ENCODE results near the gene FYB1.
"Not testable (repeated sequence)": the region's sequence is repeated elsewhere in the genome, so short reads cannot be mapped to it uniquely, and the experiment has no call there.

Gene FYB1, protein sequence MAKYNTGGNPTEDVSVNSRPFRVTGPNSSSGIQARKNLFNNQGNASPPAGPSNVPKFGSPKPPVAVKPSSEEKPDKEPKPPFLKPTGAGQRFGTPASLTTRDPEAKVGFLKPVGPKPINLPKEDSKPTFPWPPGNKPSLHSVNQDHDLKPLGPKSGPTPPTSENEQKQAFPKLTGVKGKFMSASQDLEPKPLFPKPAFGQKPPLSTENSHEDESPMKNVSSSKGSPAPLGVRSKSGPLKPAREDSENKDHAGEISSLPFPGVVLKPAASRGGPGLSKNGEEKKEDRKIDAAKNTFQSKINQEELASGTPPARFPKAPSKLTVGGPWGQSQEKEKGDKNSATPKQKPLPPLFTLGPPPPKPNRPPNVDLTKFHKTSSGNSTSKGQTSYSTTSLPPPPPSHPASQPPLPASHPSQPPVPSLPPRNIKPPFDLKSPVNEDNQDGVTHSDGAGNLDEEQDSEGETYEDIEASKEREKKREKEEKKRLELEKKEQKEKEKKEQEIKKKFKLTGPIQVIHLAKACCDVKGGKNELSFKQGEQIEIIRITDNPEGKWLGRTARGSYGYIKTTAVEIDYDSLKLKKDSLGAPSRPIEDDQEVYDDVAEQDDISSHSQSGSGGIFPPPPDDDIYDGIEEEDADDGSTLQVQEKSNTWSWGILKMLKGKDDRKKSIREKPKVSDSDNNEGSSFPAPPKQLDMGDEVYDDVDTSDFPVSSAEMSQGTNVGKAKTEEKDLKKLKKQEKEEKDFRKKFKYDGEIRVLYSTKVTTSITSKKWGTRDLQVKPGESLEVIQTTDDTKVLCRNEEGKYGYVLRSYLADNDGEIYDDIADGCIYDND

DNA sequence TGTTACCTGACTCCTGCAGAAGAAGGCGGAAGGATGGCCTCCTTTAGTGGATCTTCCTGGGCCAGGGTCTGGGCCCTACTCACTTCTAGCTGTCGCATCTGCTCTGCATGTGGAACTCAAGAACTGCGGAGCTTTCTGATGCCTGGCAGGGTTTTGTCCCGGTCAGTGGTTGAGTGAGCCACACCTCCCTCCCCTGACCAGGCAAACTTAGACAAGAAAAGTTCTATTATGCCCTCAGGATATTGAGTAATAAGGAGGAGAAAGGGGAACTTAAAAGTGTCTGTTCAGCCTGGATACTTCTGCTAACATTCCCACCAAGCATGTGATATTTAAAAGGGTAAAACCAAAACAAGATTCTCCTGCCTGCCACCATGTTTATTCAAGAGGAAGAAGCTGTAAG lies at the start of gene FYB1:
Gene FYB1, minus strand, starts transcription at position 127 of the 400 bp plus-strand sequence. CDS start 16,603 bp downstream, outside the sequence.
- no peak for DNase-seq (ENCODE audit: low spot score)

DNA sequence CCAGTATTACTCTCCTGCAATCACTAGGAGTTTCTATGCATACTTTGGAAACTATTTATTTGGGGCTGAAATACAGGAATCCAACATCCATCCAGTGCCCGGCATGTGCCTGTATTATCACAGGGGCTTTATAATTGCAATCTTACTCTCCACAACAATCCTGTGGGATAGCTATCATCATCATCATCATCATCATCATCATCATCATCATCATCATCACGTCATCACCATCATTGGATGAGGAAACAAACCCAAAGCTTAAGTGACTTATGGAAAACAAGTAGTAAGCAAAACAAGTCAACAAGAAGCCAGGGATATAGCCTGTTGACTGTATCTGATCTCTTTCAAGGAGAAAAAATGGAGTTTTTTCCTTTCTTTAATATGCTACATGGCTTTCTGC lies 47.8 kb upstream of the FYB1 start:
- no peak for DNase-seq (ENCODE audit: low spot score)

DNA sequence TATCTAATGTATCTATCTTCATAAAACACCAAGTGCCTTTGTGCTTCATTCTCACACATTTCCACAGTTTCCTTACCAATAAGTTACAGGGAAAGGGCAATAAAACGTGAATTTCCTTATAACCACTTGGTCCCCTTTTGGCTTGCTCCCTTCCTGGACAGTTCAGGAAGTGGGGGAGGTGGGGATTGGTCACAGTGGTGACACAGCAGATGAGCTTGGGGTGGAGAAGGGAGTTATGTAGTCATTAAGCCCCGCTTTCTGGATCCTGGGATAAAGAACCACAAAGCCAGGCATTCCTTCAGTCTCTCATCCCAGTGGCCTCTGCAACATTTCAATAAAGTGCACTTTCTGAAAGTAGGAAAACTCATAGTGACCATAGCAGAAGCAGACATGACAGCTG lies 47.1 kb upstream of the FYB1 start:
- DNase-seq (ENCODE audit: low spot score) = no peak

DNA sequence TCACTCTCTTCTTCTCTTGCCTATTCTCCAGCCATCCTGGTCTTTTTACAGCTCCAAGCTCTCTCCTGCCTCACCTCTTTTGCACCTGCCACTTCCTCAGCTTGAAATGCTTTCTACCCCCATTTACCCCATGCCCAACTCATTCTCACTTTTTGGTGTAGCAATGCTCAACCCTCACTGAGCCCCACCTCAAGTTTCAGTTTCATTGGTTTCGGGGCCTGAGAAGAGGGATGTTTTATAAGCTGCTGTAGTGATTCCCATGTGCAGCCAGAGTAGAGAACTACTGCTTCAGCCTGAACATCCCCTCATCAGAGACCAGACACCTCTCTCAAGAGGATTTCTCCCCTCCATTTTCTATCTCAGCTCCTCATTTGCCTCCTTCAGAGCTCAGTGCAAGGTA lies 45.2 kb upstream of the FYB1 start:
- no peak for DNase-seq (ENCODE audit: low spot score)

DNA sequence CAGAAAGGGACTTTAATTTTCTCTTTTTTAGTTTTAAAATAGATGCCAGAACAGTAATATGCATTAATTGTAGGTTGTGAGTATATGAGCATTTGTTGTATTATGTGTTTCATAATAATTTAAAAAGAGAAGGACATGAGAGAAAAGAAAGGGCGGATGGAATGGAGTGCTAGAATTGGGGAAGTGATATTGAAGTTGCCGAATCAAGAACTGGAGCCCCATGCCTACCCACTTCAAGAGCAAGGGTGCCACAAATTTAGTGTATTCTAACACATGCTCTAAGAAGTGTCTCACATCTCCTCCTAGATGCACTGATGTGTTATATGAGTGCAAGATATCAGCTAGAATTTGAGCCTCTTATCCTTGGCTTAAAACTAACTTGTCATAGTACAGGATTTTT lies 43.6 kb upstream of the FYB1 start:
- DNase-seq (ENCODE audit: low spot score) = no peak

DNA sequence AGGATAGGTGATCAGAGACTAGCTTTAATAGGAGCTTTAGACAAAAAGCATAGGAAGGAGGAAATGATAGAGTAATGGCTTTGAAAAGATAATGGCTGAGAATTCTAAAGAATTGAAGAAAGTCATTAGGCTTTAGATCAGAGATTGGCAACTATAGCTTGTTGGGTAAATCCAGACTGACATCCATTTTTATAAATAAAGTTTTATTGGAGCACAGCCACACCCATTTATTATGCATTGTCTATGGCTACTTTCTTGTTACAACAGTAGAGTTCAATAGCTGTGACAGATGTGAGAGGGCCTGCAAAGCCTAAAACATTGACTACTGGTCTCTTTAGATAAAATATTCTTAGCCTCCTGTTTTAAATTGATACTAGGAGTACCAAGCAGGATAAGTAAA lies 40.7 kb upstream of the FYB1 start:
- no peak for DNase-seq (ENCODE audit: low spot score)

DNA sequence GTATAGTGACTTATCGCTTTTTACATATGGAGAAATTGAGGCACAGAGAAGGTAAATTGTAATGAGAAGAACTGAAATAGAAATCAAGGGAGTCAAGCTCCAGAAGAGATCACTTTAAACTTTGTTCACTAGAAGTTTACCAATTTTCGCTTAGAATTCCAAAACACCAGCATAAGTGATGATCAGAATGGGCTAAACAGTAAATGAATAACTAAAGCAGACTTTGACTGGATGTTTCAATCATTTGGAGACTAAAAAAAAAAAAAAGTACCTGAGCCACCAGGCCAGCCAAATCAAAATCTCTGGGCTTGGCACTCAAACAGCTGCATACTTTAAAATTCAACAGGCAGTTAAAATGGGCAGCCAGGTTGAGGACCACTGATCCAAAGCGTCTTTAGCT lies 38.2 kb upstream of the FYB1 start:
- DNase-seq (ENCODE audit: low spot score) = no peak

DNA sequence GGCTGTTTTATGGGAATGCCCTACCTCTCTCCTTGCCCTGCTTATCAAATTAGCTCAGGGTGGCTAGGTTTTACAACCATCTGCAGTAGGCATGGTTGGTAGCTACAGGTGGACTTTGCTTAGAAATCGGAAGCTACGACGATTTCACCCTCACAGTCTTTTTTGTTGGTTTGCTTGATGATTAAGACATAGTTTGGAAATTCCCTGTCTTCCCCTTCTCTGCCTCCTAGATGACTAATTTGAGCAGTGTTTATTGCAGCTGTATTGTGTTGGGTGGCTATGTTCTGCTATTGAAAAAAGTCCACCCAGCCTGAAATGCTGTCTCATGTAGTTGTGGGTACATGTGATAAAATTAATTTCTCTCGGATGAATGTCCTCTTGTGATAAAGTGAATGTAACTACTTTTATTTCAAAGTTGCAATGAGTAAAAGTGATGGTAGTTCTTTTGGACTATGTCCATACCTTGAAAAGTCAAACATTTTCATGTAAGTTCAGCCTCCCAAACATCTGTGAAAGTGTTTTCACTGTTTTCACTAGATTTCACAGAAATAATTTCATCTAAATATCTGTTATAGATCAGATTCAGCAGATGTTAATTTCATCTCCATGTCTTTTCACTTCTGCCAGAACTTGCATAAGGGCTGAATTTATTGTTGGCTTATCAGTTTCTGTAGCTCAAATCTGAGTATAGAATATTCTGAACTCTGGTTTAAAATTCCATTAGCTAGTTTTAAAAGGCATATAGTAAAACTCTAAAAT lies 37.3 kb upstream of the FYB1 start:
- peak; percentile 52 for DNase-seq (ENCODE audit: low spot score)

DNA sequence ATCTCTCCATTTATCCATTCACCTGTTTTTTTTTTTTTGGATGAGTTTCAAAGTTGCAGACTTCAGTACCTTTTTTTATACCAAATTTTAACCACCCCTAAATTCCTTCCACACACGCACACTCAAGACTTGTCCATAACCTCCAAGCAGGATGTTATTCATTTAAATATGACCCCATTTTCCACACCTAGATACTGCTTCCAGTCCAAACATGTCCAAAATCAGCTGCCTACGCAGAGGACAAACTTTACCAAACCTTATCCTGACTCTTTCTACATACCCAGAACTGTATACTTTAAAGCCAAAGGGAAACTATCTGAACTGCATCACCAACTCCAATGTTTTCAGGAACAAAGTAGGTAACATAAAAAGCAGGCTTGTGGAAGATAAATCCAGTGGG lies 36.0 kb upstream of the FYB1 start:
- no peak for DNase-seq (ENCODE audit: low spot score)

DNA sequence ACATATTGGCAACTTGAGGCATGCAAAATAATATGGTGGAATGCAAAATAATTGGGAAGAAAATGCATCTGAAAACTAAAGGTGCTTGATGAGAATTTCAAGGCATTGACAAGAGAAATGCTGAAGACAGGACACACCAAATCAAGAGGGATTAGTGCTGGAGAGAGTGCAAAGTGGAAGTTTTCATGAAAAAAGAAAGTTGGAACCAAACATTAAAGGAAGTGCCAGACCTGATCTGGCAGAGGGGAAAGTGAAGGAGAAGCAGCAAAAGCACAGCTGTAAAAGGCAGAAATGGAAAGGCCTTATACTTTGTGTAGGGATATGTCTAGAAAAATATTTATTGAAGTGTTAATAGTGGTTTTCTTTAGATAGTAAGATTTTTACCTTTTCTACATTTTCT lies 35.3 kb upstream of the FYB1 start:
- no peak for DNase-seq (ENCODE audit: low spot score)

DNA sequence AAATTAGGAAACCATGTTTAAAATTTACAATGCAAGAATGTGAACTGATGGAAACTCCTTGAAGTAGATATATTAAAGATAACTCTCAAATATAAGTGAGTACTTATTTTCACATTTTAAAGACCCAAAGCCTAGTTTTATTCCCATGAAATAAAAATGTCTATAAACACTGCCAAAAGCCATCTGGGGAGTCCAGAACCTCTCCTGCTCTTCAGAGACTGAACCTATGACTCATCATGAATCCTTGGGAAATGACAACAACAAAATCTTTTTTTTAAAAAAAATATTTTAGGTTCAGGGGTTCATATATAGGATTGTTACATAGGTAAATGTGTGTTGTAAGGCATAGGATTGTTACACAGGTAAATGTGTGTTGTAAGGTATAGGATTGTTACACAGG lies 33.8 kb upstream of the FYB1 start:
- DNase-seq (ENCODE audit: low spot score) = no peak

DNA sequence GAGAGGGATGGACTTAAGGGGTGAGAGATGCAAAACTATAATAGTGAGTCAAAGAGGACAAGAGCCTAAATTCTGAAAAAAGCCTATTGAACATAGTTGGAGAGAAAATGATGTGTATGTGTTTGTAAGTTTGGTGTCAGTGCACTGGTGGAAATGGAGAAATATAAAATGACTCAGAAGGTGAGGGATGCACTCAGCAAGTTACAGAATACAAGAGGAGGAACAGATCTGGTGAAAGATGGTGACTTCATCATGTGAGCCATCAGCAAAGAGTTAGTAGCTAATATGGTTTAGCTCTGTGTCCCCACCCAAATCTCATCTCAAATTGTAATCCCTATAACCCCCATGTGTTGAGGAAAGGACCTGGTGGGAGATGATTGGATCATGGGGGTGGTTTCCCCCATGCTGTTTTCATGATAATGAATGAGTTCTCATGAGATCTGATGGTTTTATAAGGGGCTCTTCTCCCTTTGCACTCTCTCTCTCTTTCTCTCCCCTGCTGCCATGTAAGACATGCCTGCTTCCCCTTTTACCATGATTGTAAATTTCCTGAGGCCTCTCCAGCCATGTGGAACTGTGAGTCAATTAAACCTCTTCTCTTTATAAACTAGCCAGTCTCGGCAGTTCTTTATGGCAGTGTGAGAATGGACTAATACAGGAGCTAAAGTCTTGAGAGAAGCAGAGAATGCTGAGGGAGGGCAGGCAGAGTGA lies 30.4 kb upstream of the FYB1 start:
- no peak for DNase-seq (ENCODE audit: low spot score)

DNA sequence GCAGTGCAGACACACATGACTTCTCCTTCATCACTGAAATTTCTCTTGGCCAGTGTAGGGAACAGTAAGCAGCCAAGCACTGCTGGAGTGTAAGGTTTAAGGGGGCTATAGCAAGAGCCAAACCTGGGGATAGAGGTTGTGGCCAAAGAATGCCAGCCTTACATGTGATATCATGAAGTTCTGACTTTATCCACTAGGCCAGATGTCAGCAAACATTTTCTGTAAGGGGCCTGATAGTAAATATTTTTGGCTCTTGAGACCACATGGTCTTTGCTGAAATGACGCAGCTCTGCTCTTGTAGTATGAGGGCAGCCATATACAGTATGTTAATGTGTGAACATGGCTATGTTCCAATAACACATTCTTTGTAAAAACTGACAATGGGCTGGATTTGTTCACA lies 29.7 kb upstream of the FYB1 start:
- no peak for DNase-seq (ENCODE audit: low spot score)

DNA sequence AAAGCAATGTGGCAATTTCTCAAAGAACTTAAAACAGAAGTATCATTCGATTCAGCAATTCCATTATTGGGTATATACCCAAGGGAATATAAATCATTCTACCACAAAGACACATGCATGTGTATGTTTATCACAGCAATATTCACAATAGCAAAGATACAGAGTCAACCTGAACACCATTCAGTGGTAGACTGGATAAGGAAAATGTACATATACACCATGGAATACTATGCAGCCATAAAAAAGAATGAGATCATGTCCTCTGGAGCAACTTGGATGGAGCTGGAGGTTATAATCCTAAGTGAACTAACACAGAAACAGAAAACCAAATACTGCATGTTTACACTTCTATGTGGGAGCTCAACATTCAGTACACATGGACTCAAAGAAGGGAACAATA lies 21.4 kb upstream of the FYB1 start:
- DNase-seq (ENCODE audit: low spot score) = no peak

DNA sequence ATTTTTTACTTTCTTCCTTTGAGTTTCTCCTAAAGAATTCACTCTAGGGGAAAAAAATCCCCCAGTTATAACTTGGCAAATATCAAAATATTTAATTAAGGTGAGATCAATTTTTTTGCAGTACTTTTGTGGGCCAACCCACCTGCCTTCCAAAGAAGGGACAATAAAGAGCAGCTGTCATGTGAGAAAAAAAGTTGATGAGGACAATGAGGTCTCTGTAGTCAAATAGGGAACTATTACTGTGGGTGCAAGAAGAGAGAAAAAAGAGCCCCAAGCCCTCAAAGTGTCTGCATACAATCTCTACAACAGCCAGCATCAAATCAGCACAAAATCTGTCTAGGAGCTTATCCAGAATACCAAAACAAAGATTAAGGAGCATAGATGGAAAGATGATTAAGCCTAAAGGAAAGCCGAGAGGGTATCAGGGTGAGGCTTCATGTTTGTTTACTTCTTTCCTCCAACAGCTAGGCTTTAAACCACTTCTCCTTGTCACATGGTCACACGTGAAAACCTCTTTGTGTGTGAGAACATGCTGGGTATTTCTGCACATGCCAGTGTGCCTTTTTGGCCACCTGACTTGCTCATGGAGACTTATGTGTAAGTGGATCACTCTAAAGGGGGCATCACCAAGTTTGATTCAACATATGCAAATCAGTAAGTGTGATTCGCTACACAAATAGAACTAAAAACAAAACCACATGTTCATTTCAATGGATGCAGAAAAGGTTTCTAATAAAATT lies 19.2 kb upstream of the FYB1 start:
- no peak for DNase-seq (ENCODE audit: low spot score)

DNA sequence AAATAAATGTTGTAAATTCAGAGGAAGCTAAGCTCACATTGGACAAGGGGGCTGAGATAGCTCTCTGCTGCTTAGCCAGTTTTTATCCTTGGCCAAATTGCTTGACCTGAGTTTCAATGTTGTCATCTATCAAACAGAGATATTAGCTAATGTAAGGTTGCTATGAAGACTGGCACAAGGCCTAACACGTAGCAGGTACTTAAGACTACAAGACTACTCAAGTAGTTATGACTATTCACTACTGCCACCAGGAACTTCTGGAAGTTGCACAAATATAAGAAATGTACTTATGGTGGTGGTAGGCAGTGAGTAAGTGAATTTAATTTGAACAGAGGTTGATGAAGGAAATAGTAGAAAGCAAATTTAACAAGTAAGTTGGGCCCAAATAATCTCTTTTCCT lies 17.4 kb upstream of the FYB1 start:
- DNase-seq (ENCODE audit: low spot score) = no peak

DNA sequence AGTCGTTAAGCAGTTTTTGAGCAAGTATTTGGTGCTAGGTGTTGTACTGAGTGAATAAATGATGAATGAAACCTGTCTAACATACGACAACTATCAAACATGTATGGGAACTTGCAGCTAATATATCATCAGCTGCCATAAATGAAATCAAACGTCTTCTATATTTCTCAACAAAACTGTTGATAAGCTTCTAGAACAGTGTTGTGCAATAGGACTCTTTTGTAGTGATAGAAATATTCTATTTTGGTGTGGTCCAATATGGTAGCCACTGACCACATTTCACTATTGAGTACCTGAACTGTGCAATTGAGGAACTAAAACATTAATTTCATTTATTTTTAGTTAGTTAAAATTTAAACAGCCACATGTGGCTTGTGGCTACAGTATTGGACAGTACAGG lies 16.3 kb upstream of the FYB1 start:
- no peak for DNase-seq (ENCODE audit: low spot score)

DNA sequence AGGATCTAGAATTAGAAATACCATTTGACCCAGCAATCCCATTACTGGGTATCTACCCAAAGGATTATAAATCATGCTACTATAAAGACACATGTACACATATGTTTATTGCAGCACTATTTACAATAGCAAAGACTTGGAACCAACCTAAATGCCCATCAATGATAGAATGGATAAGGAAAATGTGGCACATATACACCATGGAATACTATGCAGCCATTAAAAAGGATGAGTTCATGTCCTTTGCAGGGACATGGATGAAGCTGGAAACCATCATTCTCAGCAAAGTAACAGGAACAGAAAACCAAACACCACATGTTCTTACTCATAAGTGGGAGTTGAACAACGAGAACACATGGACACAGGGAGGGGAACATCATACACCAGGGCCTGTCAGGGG lies 15.1 kb upstream of the FYB1 start:
- DNase-seq (ENCODE audit: low spot score) = not testable (repeated sequence)

DNA sequence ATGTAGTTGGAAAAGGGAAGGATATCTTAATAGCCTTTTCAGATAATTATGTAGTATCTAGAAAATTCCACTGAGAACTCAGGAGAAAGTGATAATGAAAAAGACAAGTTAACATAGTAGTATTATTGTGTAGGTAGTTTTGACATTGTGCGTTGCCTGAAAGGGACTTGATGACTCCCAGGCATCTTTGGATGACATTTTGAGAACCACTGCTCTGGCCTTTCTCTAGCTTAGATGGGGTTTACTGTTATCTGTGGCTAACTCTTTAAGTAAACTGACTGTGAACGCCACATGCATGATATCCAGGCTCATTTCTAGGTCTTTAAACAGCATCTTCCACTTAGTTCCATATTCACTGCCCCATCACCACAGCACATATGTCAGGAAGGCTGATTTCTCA lies 14.4 kb upstream of the FYB1 start:
- no peak for DNase-seq (ENCODE audit: low spot score)

DNA sequence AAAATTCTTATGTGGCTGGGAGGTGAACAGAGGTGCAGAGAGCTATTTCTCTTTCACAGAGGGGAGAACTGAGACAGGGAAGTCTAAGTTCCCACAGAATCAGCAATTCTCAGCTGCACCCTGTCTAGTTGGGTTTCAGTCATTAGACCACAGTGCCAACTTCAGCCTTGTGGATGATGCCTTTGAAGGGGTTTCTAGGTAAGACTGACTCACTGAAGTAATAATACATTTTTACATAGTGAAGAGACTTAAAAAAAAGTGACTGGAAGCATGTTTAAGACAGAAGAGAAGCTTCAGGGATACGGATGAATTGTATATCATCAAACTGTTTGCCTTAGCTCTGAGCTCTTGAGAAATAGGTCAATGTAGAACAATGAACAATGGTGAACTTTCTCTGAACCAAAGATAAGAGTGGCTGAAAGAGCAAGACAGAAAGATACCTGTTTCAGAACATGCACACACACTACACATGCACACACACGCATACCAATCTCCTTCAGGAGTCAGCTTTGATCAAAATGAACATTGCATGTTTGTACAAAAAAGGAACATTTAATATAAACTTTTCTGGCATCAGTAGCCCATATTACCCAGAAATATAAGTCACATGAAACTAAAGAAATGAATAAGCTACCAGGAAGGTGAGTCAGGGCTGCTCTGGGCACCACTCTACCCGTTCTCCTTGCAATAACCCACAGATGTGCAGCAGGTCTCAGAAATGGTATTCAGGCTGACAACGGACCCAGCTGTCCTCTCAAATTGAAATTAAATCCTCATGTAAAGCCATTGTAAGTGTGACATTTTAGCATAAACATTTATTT lies 12.6 kb upstream of the FYB1 start:
- DNase-seq (ENCODE audit: low spot score) = no peak

DNA sequence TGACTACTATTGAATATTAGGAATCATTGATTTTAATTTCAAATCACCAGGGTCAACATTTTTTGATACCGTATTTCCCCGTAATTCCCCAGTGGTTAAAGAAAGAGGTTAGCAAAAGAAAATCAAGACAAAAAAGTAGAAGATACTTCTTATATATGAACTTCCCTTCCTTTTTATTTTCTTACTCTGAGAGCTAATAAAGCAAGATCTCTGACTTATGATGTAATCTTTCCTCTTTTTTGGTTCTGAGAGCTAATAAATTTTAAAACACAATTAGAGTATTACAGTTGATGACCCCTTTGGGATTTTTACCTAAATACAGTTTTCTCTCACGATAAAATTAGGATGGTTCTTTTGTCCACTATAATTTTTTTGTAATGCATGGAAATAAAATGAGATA lies 9.2 kb upstream of the FYB1 start:
- DNase-seq (ENCODE audit: low spot score) = no peak
